Aortic smooth muscle cell (primary cell): ENCODE data around the gene IMPA2. TPM values are rescaled to one million over a fixed set of nuclear protein-coding genes. Genes with fewer than 3 reads are reported as not detected.

Experiments used
- total RNA-seq: library from RNA; depleted of rRNA; stranded (reverse); fragments of >200 nt; gene quantifications from 2 replicates; pipeline ENCODE4 v1.2.3, GENCODE V29; 2014

Gene IMPA2
- 3.3 and 3.5 TPM in 2 replicates for total RNA-seq

DNA sequence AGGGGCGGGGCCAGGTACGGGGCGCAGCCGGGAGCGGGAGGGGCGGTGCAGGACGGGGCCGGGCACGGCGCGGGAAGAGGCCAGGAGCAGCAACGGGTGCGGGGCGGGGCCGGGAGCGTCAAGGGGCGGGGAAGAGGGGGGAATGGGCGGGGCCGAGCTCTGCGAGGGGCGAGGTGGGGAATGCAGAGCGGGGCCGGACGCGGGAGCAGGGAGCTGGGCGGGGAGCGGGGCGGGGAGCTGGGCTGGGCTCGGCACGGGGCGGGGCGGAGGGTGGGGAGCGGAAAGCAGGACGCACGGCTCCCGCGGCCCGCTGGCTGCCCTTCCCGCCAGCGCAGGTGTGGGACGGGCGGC, at the start of gene IMPA2:
IMPA2 (plus strand) TSS at position 316 of the 351 bp plus-strand sequence. CDS start 163 bp downstream, outside the sequence.

Other genes starting within 250 kb of the IMPA2 start
- gene CHMP1B, start 130.1 kb upstream of the IMPA2 start, total RNA-seq, result 57.0 and 75.2 TPM in 2 replicates
- 33.9 and 38.0 TPM in 2 replicates for gene MPPE1, start 73.2 kb upstream of the IMPA2 start, total RNA-seq
- under 0.01 TPM in 1 of 2 replicates, not detected in the other for gene ANKRD62, start 112.3 kb downstream of the IMPA2 start, total RNA-seq